ENCODE data around the gene TNRC6C.
"Not testable (repeated sequence)": the region's sequence is repeated elsewhere in the genome, so short reads cannot be mapped to it uniquely, and the experiment has no call there.

The TNRC6C gene

DNA sequence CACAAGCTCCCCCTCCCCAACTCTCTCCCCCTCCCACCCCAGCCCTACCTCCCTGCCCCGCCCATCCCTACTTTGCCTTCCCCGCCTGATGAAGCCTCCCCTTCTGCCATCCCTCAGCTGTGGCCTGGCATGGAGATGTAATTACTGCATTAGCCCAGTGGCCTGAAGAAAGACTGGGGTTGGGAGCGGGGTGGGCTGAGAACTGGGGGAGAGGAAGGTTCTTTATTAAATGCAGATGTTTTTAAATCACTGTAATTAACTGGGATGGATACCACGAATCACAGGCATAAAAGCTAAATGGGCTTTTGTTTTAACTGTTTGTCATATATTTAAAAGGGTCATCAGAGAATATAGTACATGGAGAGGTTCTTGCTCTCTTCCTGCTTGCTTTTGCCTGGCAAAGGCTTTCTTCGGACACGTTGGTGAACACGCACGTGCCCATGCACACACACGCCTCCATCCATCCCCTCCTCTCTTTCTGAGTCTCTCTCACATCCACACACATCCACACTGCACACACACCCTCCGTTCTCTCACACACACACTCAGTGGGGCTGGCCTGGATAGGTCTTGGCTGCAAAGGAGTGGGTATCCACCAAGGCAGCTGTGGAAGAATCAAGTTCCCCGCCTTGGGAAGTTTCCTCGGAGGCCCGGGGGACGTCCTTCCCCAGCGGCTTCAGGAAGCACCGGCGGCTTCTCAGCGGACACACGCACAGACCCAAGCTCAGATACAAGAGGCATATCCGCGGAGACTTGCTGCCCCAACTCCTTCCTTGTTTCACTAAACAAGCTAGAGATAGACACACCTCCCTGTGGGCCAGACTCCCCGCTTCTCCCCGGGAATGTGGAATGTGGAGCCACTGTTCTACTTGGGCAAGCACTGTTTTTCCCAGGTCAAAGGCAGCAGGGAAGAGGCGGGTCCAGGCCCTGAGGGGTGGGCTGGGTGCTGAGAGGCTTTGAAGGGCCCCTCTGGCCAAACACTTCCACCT lies 27.4 kb upstream of the TNRC6C start:
- no peak for DNase-seq

- no peak for DNase-seq
Observed at GRCh38 chr17:77933777-77934398, 24.6 kb upstream of the TNRC6C start.

DNA sequence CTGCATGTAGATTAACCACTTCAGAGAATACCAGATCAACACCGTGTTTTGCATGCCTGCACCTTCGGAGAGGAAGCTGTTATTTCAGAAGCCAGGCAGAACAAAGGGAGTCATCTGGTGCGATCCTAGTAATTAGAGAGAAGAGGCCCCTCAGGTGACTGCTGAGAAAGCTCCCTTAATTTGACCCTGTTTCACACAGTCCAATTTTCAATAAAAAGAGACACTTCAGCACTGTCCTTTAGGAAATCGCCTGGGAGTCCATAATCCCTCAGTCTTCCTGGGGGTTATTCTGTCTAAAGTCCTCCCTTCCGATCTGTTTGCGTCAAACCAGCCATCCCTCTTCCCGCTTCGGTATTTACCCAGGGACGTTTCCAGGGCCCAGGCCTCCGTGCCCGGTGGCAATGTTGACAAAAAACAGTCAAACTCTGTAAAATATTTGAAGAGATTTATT lies 23.4 kb upstream of the TNRC6C start:
- DNase-seq: no peak

DNA sequence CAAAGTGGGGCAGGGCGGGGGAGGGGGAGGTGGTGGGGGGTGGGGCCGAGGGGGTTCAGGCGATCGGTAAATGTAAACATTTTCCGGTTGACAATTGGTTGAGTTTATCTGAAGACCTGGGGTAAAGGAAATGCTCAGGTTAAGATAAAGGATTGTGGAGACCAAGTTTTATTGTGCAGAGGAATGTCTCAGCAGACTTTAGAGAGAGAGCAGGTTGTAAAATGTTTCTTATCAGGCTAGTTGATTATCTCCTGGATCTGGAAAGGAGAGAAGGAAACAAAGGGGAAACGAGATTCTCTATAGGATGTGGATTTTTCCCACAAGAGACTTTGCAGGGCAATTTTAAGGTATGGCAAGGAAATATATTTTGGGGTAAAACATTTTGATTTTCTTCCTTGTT lies 22.8 kb upstream of the TNRC6C start:
- not testable (repeated sequence) for DNase-seq

GRCh38 chr17:77936881-77937280 lies 21.6 kb upstream of the TNRC6C start:
- DNase-seq: no peak

DNA sequence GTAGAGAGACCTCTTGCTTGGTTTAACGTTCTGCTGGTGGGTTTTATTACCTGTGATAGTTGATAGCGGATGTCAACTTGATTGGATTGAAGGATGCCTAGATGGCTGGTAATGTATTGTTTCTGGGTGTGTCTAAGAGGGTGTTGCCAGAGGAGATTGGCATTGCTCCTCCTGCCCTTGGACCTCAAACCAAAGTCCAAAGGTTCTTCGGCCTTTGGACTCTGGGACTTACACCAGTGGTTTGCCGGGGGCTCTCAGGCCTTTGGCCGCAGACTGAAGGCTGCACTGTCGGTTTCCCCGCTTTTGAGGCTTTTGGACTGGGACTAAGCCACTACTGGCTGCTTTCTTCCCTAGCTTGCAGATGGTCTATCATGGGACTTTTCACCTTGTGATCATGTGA lies 17.5 kb upstream of the TNRC6C start:
- DNase-seq: no peak

DNA sequence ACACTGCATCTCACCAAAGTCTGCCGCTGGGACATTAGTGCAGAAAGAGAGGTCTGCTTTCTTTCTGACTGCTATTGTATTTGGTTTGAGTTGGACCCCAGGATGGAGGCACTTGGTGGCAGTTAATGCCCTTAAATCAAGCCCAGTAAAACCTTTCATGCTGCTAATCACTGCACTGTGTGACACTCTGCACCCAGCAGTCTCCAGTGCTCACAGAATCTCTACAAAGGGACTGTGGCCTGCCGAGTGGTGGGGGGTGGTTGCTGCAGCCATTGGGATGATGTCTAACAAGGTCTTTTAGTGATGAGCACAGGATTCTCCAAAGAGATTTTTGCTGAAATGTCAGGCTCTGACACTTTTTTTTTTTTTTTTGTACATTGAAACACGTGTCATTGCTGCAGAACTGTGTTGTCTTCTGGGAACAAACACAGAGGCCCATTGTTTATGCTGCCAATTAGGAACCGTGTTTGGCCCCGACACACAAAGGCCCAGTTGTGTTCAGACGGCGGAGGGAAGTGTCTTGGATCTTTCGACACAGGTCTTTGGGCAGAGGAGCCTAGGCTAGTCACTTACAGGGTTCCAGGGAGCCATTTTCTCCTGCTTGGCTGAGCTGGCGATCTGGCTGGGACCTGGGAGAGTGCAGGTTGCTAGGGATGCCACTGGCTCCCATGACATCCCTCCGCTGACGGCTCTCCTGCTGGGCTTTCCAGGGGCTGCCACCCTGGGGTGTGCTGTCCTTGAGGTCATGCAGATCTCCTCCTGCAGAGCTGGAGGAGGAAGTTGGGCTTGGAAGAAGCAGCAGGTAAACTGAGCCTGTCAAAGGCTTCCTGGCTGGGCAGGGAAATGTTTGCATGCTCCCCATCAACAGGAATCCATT lies 16.2 kb upstream of the TNRC6C start:
- no peak for DNase-seq

GRCh38 chr17:77943971-77944370 lies 14.5 kb upstream of the TNRC6C start:
- DNase-seq: no peak

DNA sequence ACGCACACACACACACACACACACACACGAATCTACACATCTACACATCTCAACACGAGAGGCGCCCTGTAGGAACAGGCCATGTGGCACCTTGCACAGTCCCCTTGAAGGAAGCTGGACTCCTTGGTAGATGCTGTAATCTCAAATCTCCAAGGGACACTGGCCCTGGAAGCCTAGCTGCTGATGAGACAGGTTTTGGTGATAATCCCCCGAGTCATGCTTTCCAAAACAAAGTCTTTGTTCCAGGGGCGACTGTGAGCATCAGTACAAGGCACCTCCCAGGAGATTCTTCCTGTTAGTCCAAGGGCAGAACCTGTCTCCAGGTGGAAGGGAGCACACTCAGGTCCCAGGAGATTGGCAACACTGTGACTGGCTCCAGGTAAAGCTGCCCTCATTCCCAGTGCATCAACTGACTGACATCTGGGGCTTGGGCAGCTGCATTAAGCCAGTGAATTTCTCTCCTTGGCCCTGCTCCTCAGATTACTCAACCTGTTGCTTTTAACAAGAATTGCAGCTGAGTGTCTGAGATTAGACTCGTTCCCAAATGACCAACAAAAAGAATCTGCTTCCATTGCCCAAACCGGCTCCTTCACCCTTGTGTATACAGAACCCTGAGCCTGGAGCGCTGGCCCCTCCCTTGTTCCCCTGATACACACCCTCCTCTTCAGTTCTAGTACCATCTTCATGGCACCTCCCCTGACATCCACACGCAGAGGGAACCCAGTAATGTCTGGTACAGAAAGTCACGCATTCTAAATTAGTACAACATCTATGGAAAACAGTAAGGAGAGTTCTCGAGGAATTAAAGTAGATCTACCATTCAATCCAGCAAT lies 13.9 kb upstream of the TNRC6C start:
- DNase-seq: no peak

DNA sequence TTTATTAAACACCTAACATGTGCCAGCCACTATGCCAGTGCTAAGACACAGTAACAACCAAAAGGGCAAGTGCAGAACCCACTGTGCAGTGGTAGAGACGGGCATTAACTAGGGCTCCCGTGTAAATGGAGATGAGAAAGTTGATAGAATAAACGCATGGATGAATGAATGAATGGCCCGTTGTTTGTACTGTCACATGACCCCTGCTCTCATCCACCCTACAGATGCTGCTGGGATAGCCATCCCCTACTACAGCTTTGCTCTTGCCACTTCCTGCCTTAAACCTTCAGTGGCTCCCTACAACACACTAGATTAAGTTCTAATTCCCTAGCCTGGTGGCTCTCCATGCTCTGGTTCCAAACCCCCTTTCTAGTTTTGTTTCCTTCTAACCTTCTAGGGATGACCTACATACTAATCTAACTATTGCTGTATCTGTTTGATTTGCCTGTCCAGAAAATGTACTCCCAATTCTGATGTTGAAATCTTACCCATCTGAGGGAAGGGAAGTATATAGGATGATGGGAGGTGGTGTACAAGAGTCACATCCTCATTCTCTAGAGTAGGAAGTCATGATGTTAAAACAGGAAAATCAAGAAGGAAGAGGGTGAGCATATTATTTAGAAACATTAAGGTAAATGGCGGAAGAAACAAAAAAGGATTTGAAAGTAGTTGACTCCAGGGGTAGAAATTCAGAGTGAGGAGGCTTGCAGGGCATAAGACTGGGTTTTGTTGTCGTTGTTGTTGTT lies 11.4 kb upstream of the TNRC6C start:
- DNase-seq: no peak

DNA sequence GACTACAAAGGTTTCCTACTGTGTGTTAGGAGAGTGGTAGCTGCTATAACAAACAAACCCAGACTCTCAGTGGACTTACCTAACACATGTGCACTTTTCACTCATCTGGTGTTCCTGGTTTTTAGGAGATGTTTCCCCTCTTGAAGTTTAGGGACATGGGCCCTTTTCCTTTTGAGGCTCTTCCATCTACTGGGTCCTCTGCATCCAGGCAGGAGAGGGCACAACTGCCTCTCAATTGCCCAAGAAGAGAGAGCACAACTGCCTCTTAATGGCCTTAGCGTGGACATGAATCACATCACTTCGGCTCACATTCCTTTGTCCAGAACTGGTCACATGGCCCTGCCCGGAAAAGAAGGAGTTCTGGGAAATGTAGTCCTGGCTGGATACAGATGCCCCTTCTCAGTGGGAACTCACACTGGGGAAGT lies 9.8 kb upstream of the TNRC6C start:
- DNase-seq: no peak

DNA sequence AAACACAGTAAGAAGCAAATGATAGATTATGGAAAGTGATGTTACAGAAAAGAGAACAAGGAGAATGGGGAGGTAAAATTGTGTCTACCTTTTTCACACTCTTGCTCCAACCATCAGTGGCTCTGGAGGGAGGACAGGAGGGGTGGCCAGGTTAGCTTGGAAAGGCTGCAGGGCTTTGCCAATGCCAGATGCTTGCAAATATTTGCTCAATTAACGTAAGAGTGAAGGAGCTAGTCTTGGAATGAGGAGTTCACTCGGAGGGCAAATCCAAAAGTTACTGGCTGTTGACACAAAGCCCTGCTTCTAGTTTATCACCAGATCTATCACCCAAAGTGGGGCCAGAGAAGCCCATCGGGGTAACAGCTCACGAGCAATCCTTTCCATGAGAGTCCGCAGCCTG lies 7.4 kb upstream of the TNRC6C start:
- DNase-seq: no peak

GRCh38 chr17:77952368-77952767 lies 6.1 kb upstream of the TNRC6C start:
- no peak for DNase-seq

DNA sequence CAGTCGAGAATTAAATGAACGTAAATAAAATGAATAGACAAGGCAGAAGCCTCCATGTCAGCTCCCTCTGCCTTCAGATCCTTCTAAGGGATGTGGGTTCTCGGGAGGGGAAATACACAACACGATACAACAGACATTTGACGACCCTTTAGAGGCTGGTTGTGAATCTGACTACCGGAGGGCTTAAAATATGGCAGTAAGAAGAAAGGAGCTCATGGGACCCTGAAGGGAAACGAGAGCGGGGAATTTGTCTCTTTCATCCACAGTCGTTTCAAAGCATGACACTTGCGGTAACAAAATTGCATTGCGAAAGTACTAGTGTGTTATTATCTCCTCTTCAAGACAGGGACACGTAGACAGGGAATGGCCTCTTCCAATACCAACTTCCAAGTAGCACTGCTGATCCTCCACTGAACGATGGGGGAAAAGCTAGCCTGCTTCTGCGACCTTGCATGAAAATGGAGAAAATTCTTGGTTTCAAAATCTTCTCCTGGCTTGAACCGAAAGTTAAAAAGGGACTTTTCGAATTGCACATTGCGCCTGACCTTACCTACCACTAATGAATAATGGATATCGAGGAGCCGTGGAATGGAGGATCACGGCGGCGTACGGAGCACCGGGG lies 1.2 kb upstream of the TNRC6C start:
- no peak for DNase-seq

DNA sequence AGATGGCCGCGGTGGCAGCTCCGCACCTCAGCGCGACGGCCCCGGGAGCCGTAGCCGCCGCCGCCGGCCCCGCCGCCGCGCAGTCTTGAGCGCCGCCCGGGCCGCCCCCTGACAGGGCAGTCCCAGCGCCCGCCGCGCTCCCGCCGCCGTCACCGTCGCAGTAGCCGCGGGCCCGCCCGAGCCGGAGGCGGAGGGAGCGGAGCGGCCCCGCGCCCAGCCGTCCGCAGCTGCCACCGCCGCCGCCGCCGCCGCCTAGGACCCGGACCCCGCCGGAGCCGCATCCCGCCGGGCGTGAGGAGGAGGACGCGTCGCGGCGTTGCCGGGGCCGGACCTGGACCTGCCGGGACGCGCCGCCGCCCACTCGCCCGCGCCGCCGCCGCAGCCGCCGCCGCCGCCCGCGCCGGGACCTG lies 218 bp downstream of the TNRC6C start:
- no peak for DNase-seq

- peak; percentile 33 for DNase-seq
Observed at GRCh38 chr17:77959126-77959925, 823 bp downstream of the TNRC6C start.

GRCh38 chr17:77959926-77960521 lies 1.5 kb downstream of the TNRC6C start:
- DNase-seq: no peak

DNA sequence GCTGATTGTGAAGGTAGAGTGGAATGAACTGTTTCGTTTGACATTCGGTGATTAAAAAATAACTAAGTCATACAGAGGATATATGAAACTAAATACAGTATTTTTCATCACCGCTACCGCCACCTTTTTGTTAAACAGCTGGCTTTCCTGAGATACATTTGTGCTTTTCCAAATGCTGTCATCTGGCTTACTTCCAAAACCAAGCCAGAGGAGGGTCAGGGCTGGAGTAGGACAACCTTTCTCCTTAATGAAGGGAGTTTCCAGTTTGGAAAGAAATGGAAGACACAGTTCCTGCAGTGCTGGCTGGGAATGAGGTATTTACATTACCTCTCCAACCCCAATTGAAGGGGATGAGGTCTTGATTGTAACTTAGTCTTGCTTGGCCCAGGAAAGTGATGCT lies 3.2 kb downstream of the TNRC6C start:
- DNase-seq: no peak

DNA sequence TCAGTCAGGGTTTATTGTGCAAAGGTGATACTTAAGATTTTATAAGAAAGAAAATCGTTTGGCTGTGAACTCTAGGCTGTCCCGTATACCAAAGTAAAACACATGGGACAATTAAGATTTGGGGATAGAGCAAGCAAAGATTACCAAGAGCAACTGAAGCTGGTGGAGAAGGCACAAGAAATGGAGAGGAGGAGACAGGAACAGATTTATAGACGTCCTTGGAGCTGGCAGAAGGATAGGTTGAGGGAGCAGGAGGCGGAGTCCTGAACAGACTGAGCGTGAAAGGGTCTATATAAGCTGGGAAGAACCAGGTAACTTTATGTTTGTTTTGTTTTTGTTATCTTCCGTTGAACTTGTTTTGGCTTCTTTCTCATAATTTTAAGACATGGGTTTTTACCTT lies 3.8 kb downstream of the TNRC6C start:
- DNase-seq: no peak

DNA sequence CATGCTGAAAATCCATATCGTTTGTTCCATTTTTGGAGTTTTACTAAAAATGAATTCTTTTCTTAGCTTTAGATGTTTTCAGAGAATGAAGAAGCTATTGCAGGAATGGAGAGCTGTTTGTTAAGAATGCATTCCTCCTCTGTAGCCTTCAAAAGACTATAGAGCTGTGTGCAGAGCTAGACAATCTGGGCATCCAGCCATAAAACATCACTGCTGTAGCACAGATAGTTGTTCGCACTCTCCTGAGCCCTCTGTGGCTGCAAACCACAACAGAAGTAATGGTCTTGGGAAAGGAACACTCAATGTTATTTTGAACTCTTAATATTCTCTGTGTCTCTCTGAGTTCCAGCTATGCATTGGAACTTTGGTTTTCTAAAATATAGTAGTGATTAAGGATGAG lies 4.9 kb downstream of the TNRC6C start:
- peak; percentile 29 for DNase-seq
